Calu3 (cell line): ENCODE results near the gene TMEM204. TPM values are rescaled to one million over a fixed set of nuclear protein-coding genes. Genes with fewer than 3 reads are reported as not detected.

Source experiments
- BruUV-seq: library from RNA; stranded (reverse); fragments of 400-500 nt; replicated peaks from 2 replicates; lab custom pipeline; 2021; lab: Mats Ljungman, UMichigan
- CTCF ChIA-PET: fragments of 300-600 bp; sonication (Branson Sonifier 250); formaldehyde crosslinking; loops from one replicate; lab custom pipeline; 2022; ENCODE audit warnings: antibody characterized with exemption; lab: Charles Lee
- DNase-seq: peaks from one replicate; pipeline ENCODE4 v3.0.0; 2022
- H3K27ac Mint-ChIP-seq: one replicate; pipeline ENCODE4 v1.8.0; 2022; ENCODE audit warnings: mixed read lengths; ENCODE audit not compliant: unreplicated experiment
- H3K27me3 Mint-ChIP-seq: one replicate; pipeline ENCODE4 v1.8.0; 2022; ENCODE audit warnings: mixed read lengths; ENCODE audit not compliant: unreplicated experiment
- H3K36me3 Mint-ChIP-seq: one replicate; pipeline ENCODE4 v1.8.0; 2022; ENCODE audit warnings: mild to moderate bottlenecking, moderate library complexity, mixed read lengths; ENCODE audit not compliant: insufficient read depth, unreplicated experiment
- H3K4me1 Mint-ChIP-seq: one replicate; pipeline ENCODE4 v1.8.0; 2022; ENCODE audit warnings: mild to moderate bottlenecking, low read depth, mixed read lengths; ENCODE audit not compliant: unreplicated experiment
- H3K4me3 Mint-ChIP-seq: one replicate; pipeline ENCODE4 v1.8.0; 2022; ENCODE audit warnings: mild to moderate bottlenecking, low read depth, moderate library complexity, mixed read lengths; ENCODE audit not compliant: unreplicated experiment
- H3K9me3 Mint-ChIP-seq: one replicate; pipeline ENCODE4 v1.8.0; 2022; ENCODE audit warnings: low read depth, mixed read lengths; ENCODE audit not compliant: unreplicated experiment
- CTCF ChIP-seq: fragments of 200-600 bp; IDR thresholded peaks from one replicate; pipeline ENCODE4 v1.8.0; 2022; ENCODE audit warnings: antibody characterized with exemption; ENCODE audit not compliant: unreplicated experiment
- intact Hi-C: fragments of 100-400 bp; cut with micrococcal nuclease; formaldehyde crosslinking; loops from one replicate; pipeline ENCODE4 v1.10.0; 2022; ENCODE audit not compliant: unreplicated experiment
- total RNA-seq: library from RNA; stranded (reverse); gene quantifications from 2 replicates; pipeline ENCODE4 v1.2.3, GENCODE V29; 2022

TMEM204 gene
- total RNA-seq, 1 experiment from 2014 or later: not detected

DNA sequence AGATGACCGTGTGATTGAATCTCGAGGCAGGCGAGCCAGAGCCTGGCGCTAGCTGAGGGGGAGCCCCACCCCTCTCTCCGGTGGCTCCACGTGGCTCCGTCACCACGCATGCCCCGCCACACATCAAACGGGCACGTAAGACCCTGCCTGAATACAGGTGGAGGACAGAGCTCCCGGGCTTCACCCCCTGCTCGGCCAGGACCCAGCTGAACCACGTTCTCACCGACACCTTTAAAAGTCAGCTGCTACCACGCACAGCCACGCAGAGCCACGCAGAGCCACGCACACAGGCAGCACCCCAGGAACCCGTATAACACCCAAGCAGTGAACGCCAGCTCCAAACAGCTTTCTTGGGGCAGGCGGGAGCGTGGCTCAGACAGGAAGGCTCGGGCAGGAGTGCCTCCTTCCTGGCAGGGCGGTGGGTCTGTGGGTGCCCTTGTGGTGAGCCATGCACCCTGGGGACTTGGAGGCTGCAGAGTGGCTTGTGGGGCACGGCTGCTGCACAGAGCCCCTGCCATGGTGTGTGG, 4.4 kb downstream of the TMEM204 start:
- intact Hi-C loops: no loop called here
- no peaks in the 10 kb centered on the region for H3K4me1 Mint-ChIP-seq
- H3K27ac Mint-ChIP-seq: no peak overlapping the region
- H3K4me3 Mint-ChIP-seq: no peak overlapping the region
- no peaks in the 10 kb centered on the region for H3K27me3 Mint-ChIP-seq
- TF ChIP-seq CTCF: no peak
- no peaks in the 10 kb centered on the region for H3K9me3 Mint-ChIP-seq
- no TSS peak for BruUV-seq
- no peaks in the 10 kb centered on the region for H3K36me3 Mint-ChIP-seq
- DNase-seq: no peak
- CTCF ChIA-PET: no interaction called here

DNA sequence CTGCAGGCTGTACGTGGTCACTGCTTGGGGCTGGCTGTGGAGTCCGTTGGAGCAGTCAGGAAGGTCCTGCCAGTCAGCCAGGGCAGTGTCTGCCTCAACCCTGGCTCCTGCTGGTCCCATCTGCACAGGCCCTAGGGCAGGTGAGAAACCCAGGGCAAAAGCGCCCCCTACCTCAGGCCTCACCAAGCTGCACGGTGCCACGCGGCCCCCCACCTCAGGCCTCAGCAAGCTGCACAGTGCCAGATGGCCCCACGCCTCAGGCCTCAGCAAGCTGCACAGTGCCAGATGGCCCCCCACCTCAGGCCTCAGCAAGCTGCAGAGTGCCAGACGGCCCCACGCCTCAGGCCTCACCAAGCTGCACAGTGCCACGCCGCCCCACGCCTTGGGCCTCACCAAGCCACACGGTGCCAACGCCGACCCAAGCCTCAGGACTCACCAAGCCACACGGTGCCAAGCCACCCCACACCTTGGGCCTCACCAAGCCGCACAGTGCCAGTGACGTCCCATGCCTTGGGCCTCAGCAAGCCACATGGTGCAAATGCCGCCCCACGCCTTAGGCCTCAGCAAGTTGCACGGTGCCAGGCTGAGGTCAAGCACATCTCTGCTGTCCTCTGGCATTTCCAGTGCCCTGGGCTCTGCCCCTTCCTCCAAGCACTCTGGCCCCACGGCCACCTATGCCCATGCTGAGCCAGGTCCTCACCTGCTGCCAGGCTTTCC, 5.5 kb downstream of the TMEM204 start:
- peaks cover 8% of the 10 kb centered on the region for H3K4me1 Mint-ChIP-seq
- no TSS peak for BruUV-seq
- CTCF ChIA-PET: interaction anchor here (1.6 kb wide), 1 partner anchor 9 kb away, joined by 4 read pairs; no protein-coding TSS in a partner anchor
- H3K27me3 Mint-ChIP-seq: no peaks in the 10 kb centered on the region
- no peak for TF ChIP-seq CTCF
- intact Hi-C loops: no loop called here
- H3K9me3 Mint-ChIP-seq: no peaks in the 10 kb centered on the region
- no peak for DNase-seq
- H3K36me3 Mint-ChIP-seq: no peaks in the 10 kb centered on the region
- no peak overlapping the region for H3K4me3 Mint-ChIP-seq
- no peak overlapping the region for H3K27ac Mint-ChIP-seq

DNA sequence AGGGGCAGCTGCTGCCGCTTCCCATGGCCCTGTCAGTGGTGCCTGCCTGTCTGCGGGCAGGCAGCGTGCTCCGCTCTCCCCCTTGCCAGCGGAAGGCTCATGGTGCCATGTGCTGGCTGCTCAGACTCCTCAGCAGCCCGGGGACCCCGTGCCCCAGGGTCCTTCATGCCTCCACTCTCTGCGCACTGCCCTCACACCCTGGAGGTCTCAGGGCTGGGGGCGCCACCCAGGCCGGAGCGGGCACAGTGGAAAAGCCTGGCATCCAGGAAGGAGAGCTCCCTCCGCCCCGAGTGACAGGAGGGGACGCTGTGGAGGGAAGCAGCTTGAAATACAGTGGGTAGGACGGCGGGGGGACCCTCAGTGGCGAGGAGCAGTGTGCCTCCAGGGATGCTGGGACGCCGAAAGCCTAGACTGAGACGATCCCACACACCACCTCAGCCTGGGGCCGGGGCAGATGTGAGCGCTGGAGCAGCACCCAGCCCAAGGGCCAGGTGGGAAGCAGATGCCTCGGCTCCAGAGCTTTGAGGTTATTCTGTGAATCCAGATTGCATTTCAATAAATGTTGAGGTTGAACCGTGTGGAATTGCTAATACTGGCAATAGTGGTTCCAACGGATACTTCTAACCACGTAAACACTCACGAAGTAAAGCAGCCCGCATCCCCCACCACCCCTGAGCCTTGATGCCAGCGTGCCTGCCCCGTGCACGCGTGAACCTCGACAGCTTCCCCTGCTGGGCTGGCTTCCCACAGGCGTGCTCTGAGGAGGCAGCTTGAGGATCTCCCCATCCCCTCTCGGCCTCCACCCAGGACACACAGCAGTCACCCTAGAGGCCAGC, 6.5 kb downstream of the TMEM204 start:
- H3K4me3 Mint-ChIP-seq: no peak overlapping the region
- no peak overlapping the region for H3K27ac Mint-ChIP-seq
- H3K4me1 Mint-ChIP-seq: peaks cover 9% of the 10 kb centered on the region
- no peak for TF ChIP-seq CTCF
- BruUV-seq: no TSS peak
- CTCF ChIA-PET: interaction anchor here (1.6 kb wide), 1 partner anchor 8 kb away, joined by 4 read pairs; no protein-coding TSS in a partner anchor
- H3K36me3 Mint-ChIP-seq: no peaks in the 10 kb centered on the region
- no peaks in the 10 kb centered on the region for H3K27me3 Mint-ChIP-seq
- H3K9me3 Mint-ChIP-seq: no peaks in the 10 kb centered on the region
- intact Hi-C loops: no loop called here
- no peak for DNase-seq

- BruUV-seq: no TSS peak
- Mint-ChIP-seq H3K36me3 (no peaks in the 10 kb centered on the region), H3K4me3 (no peak overlapping the region), H3K27me3 (no peaks in the 10 kb centered on the region), H3K4me1 (peaks cover 9% of the 10 kb centered on the region), H3K27ac (no peak overlapping the region), H3K9me3 (no peaks in the 10 kb centered on the region)
- intact Hi-C loops: no loop called here
- TF ChIP-seq CTCF: no peak
- CTCF ChIA-PET: no interaction called here
- DNase-seq: no peak
These were observed 7.0 kb downstream of the TMEM204 start for GRCh38 chr16:1540556-1540855.
